DOHH2 (cell line): ENCODE data around the gene FZD4.
"Not testable (repeated sequence)": the region's sequence is repeated elsewhere in the genome, so short reads cannot be mapped to it uniquely, and the experiment has no call there.

Source experiments
- H3F3A ChIP-seq: fragments of 200-600 bp; sonication (generic), shearing (Covaris generic); 2 replicates; pipeline ENCODE4 v1.6.0; 2016; ENCODE audit warnings: antibody characterized with exemption, mild to moderate bottlenecking; ENCODE audit not compliant: control insufficient read depth, insufficient read depth
- H3K27ac ChIP-seq: fragments of 200-600 bp; sonication (generic); 2 replicates; pipeline ENCODE4 v1.5.1; 2014; ENCODE audit warnings: low read depth, mild to moderate bottlenecking, low read length, moderate library complexity
- H3K27me3 ChIP-seq: fragments of 200-600 bp; sonication (generic); 2 replicates; pipeline ENCODE4 v1.6.1; 2014; ENCODE audit warnings: mild to moderate bottlenecking, low read length, mixed read lengths; ENCODE audit not compliant: control insufficient read depth
- H3K36me3 ChIP-seq: fragments of 200-600 bp; sonication (generic); 2 replicates; pipeline ENCODE4 v1.6.1; 2014; ENCODE audit warnings: mild to moderate bottlenecking, low read length, moderate library complexity, mixed read lengths; ENCODE audit not compliant: control insufficient read depth
- H3K4me1 ChIP-seq: fragments of 200-600 bp; sonication (generic); 2 replicates; pipeline ENCODE4 v1.6.1; 2014; ENCODE audit warnings: mild to moderate bottlenecking, low read length, mixed read lengths; ENCODE audit not compliant: control insufficient read depth
- H3K4me2 ChIP-seq: fragments of 200-600 bp; sonication (generic); 2 replicates; pipeline ENCODE4 v1.6.0; 2014; ENCODE audit warnings: mild to moderate bottlenecking, low read length, moderate library complexity
- H3K4me3 ChIP-seq: fragments of 200-600 bp; sonication (generic); 2 replicates; pipeline ENCODE4 v1.5.1; 2014; ENCODE audit warnings: mild to moderate bottlenecking, low read length, mixed read lengths
- H3K79me2 ChIP-seq: fragments of 200-600 bp; sonication (generic); 2 replicates; pipeline ENCODE4 v1.6.1; 2014; ENCODE audit warnings: mild to moderate bottlenecking, low read length, mixed read lengths; ENCODE audit not compliant: control insufficient read depth
- H3K9me2 ChIP-seq: fragments of 200-600 bp; sonication (generic); replicated peaks from 2 replicates; pipeline ENCODE4 v1.6.1; 2014; ENCODE audit warnings: mild to moderate bottlenecking, low read length, mixed read lengths; ENCODE audit not compliant: control insufficient read depth
- H3K9me3 ChIP-seq: fragments of 200-600 bp; sonication (generic); 2 replicates; pipeline ENCODE4 v1.6.1; 2014; ENCODE audit warnings: antibody characterized with exemption, low read length, mixed read lengths; ENCODE audit not compliant: control insufficient read depth, insufficient read depth
- H4K20me1 ChIP-seq: fragments of 200-600 bp; sonication (generic); 2 replicates; pipeline ENCODE4 v1.6.0; 2014; ENCODE audit warnings: low read depth, mild to moderate bottlenecking, antibody characterized with exemption, low read length, moderate library complexity; ENCODE audit not compliant: control insufficient read depth, insufficient read depth
- CTCF ChIP-seq: fragments of 200-600 bp; sonication (generic); IDR thresholded peaks from one replicate; pipeline ENCODE4 v1.5.1; 2014; ENCODE audit warnings: antibody characterized with exemption, mild to moderate bottlenecking, low read depth, low read length; ENCODE audit not compliant: poor library complexity, severe bottlenecking
- EZH2phosphoT487 ChIP-seq: fragments of 200-600 bp; sonication (generic); IDR thresholded peaks from 2 replicates; pipeline ENCODE4 v1.6.1; 2017; ENCODE audit warnings: borderline replicate concordance, mild to moderate bottlenecking, antibody characterized with exemption, low read length, moderate library complexity, mixed read lengths

FZD4 gene

GRCh38 chr11:86918973-86919372 is 36.2 kb downstream of the FZD4 start:
- no peaks in the 10 kb centered on the region for H3K9me3 ChIP-seq
- no peaks in the 10 kb centered on the region for H3F3A ChIP-seq
- H3K9me2 ChIP-seq: no peaks in the 10 kb centered on the region
- H4K20me1 ChIP-seq: no peaks in the 10 kb centered on the region
- no peak overlapping the region for H3K27ac ChIP-seq
- H3K27me3 ChIP-seq: peaks cover 5% of the 10 kb centered on the region; the same call in 1 of the 2 replicates
- TF ChIP-seq EZH2phosphoT487: no peak
- no peak for TF ChIP-seq CTCF
- H3K4me1 ChIP-seq: no peaks in the 10 kb centered on the region
- no peak overlapping the region for H3K4me3 ChIP-seq
- no peaks in the 10 kb centered on the region for H3K36me3 ChIP-seq
- no peaks in the 10 kb centered on the region for H3K79me2 ChIP-seq
- no peak overlapping the region for H3K4me2 ChIP-seq

- Histone ChIP-seq H3K36me3 (no peaks in the 10 kb centered on the region), H3K27ac (no peak overlapping the region), H4K20me1 (no peaks in the 10 kb centered on the region), H3K9me2 (no peaks in the 10 kb centered on the region), H3K9me3 (no peaks in the 10 kb centered on the region), H3K4me2 (no peak overlapping the region), H3K4me3 (no peak overlapping the region), H3K4me1 (no peaks in the 10 kb centered on the region), H3K79me2 (no peaks in the 10 kb centered on the region), H3K27me3 (no peaks in the 10 kb centered on the region; the same call in 1 of the 2 replicates), H3F3A (no peaks in the 10 kb centered on the region)
- TF ChIP-seq EZH2phosphoT487: no peak
- TF ChIP-seq CTCF: no peak
Observed at GRCh38 chr11:86918496-86918895, 36.7 kb downstream of the FZD4 start.

- Histone ChIP-seq H3K27ac (no peak overlapping the region), H3K27me3 (no peaks in the 10 kb centered on the region), H3F3A (no peaks in the 10 kb centered on the region), H3K79me2 (no peaks in the 10 kb centered on the region), H3K36me3 (no peaks in the 10 kb centered on the region), H3K9me3 (no peaks in the 10 kb centered on the region), H3K4me3 (no peak overlapping the region), H3K9me2 (no peaks in the 10 kb centered on the region), H3K4me2 (no peak overlapping the region), H4K20me1 (no peaks in the 10 kb centered on the region), H3K4me1 (no peaks in the 10 kb centered on the region)
- TF ChIP-seq EZH2phosphoT487 (no peak), CTCF (no peak)
Observed at GRCh38 chr11:86917589-86917988, 37.6 kb downstream of the FZD4 start.

- no peak overlapping the region for H3K4me3 ChIP-seq
- H3K27ac ChIP-seq: no peak overlapping the region
- no peaks in the 10 kb centered on the region for H3K4me1 ChIP-seq
- no peaks in the 10 kb centered on the region for H3K79me2 ChIP-seq
- no peaks in the 10 kb centered on the region for H3K27me3 ChIP-seq
- TF ChIP-seq CTCF (no peak), EZH2phosphoT487 (no peak)
- H3K9me3 ChIP-seq: no peaks in the 10 kb centered on the region
- H4K20me1 ChIP-seq: no peaks in the 10 kb centered on the region
- H3K9me2 ChIP-seq: no peaks in the 10 kb centered on the region
- H3K36me3 ChIP-seq: no peaks in the 10 kb centered on the region
- no peak overlapping the region for H3K4me2 ChIP-seq
- no peaks in the 10 kb centered on the region for H3F3A ChIP-seq
Observed at GRCh38 chr11:86916330-86916729, 38.9 kb downstream of the FZD4 start.

GRCh38 chr11:86915850-86916249 is 39.3 kb downstream of the FZD4 start:
- not testable (repeated sequence) for H3K9me2 ChIP-seq, H3K4me1 ChIP-seq, H3K4me3 ChIP-seq, H3K36me3 ChIP-seq, H3K79me2 ChIP-seq, H3K27me3 ChIP-seq, H3K9me3 ChIP-seq, H3K27ac ChIP-seq, H3K4me2 ChIP-seq, H3F3A ChIP-seq, H4K20me1 ChIP-seq
